HG03108 (cell line): ENCODE measurements around the gene GRIK1.

ENCODE experiments used
- ATAC-seq: cut with Tn5 transposase; IDR thresholded peaks from one replicate; pipeline ENCODE4 v1.9.1; 2021; ENCODE audit warnings: moderate library complexity; ENCODE audit not compliant: unreplicated experiment

Gene GRIK1

GRCh38 chr21:29787361-29787909, 152.4 kb downstream of the GRIK1 start:
- no peak for ATAC-seq

- no peak for ATAC-seq
Measured at GRCh38 chr21:29786496-29787360, 153.1 kb downstream of the GRIK1 start.

GRCh38 chr21:29777160-29777559, 162.6 kb downstream of the GRIK1 start:
- ATAC-seq, result no peak

GRCh38 chr21:29775462-29775861, 164.3 kb downstream of the GRIK1 start:
- ATAC-seq, result no peak

GRCh38 chr21:29771491-29772066, 168.2 kb downstream of the GRIK1 start:
- no peak for ATAC-seq

- ATAC-seq, result no peak
Measured at GRCh38 chr21:29763674-29764073, 176.1 kb downstream of the GRIK1 start.

GRCh38 chr21:29762570-29763082, 177.2 kb downstream of the GRIK1 start:
- no peak for ATAC-seq

- no peak for ATAC-seq
Measured at GRCh38 chr21:29753216-29753615, 186.6 kb downstream of the GRIK1 start.

- no peak for ATAC-seq
Measured at GRCh38 chr21:29751473-29752185, 188.2 kb downstream of the GRIK1 start.

GRCh38 chr21:29749957-29750356, 189.8 kb downstream of the GRIK1 start:
- no peak for ATAC-seq

- ATAC-seq, result no peak
Measured at GRCh38 chr21:29749223-29749622, 190.6 kb downstream of the GRIK1 start.

GRCh38 chr21:29748391-29749167, 191.2 kb downstream of the GRIK1 start:
- no peak for ATAC-seq

GRCh38 chr21:29741761-29742160, 198.0 kb downstream of the GRIK1 start:
- no peak for ATAC-seq

- ATAC-seq, result no peak
Measured at GRCh38 chr21:29739176-29739575, 200.6 kb downstream of the GRIK1 start.

GRCh38 chr21:29738730-29739129, 201.1 kb downstream of the GRIK1 start:
- no peak for ATAC-seq

GRCh38 chr21:29737186-29737585, 202.6 kb downstream of the GRIK1 start:
- ATAC-seq, result no peak

GRCh38 chr21:29730281-29730680, 209.5 kb downstream of the GRIK1 start:
- no peak for ATAC-seq

- no peak for ATAC-seq
Measured at GRCh38 chr21:29726044-29726443, 213.8 kb downstream of the GRIK1 start.

- no peak for ATAC-seq
Measured at GRCh38 chr21:29725025-29725736, 214.6 kb downstream of the GRIK1 start.

GRCh38 chr21:29721964-29722363, 217.8 kb downstream of the GRIK1 start:
- ATAC-seq, result no peak
